ENCODE data around the gene TBC1D22B.

The TBC1D22B gene

DNA sequence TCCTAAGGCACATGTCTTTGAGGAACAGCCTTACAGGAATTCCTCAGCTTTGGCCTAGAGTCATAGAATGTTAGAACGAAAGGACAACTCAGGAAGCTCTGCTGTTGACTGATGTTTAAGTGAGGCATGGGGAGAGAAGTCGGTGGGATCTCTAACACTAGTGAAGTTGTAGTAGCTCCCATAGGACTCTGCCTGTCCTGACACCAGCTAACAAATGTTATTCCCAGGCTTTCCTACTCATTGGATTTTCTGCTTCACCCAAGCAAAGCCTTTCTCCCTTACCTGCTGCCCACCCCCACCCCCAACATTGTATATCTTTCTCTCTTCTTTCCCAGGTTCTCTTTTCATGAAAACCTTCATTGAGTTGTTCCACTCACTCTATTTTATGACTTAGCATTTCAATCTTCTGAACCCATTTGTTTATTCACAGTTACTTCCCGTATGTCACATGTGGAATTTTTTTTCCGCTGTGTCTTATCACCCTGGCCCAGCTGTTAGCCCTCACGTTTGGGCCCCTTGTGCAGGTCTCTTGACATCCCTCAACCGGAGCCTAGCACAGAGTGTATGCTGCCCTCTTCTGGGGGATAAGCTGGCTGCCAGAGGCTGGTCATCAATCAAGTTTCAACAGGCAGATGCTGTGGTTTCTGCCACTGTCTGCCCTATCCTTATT is 57.0 kb downstream of the TBC1D22B start:
- DNase-seq (ENCODE audit: insufficient read length, low spot score), result no peak
- TF ChIP-seq POU2F2 (IDR thresholded peaks at IDR 0.05; ENCODE audit: low read depth, low read length) (no peak), TAF1 (IDR thresholded peaks at IDR 0.05; ENCODE audit: low read depth, low read length) (no peak), PAX5 (IDR thresholded peaks at IDR 0.05; ENCODE audit: insufficient read depth, low read length, severe bottlenecking) (no peak), SPI1 (IDR thresholded peaks at IDR 0.05; ENCODE audit: low read depth, low read length) (no peak), POLR2AphosphoS5 (IDR thresholded peaks at IDR 0.05; ENCODE audit: low read depth, low read length) (no peak), POLR2A (IDR thresholded peaks at IDR 0.05; ENCODE audit: low read depth, low read length) (no peak)
- no peak for FAIRE-seq

DNA sequence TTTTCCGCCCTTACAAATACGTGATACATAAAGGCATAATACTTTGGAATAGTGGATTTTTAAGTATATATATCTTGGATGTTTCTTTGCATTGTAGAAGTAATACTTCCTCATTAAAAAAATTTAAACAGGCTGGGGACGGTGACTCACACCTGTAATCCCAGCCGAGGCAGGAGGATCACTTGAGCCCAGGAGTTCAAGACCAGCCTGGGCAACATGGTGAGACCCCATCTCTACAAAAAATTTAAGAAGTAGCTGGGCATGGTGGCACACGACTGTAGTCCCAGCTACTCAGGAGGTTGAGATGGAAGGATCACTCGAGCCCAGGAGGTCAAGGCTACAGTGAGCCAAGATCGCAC is 57.6 kb downstream of the TBC1D22B start:
- FAIRE-seq (no peak), DNase-seq (ENCODE audit: insufficient read length, low spot score) (no peak)
- no peak for TF ChIP-seq POU2F2 (IDR thresholded peaks at IDR 0.05; ENCODE audit: low read depth, low read length)
- TF ChIP-seq TAF1 (IDR thresholded peaks at IDR 0.05; ENCODE audit: low read depth, low read length), result no peak
- no peak for TF ChIP-seq POLR2A (IDR thresholded peaks at IDR 0.05; ENCODE audit: low read depth, low read length)
- no peak for TF ChIP-seq PAX5 (IDR thresholded peaks at IDR 0.05; ENCODE audit: insufficient read depth, low read length, severe bottlenecking)
- no peak for TF ChIP-seq SPI1 (IDR thresholded peaks at IDR 0.05; ENCODE audit: low read depth, low read length)
- TF ChIP-seq POLR2AphosphoS5 (IDR thresholded peaks at IDR 0.05; ENCODE audit: low read depth, low read length), result no peak

DNA sequence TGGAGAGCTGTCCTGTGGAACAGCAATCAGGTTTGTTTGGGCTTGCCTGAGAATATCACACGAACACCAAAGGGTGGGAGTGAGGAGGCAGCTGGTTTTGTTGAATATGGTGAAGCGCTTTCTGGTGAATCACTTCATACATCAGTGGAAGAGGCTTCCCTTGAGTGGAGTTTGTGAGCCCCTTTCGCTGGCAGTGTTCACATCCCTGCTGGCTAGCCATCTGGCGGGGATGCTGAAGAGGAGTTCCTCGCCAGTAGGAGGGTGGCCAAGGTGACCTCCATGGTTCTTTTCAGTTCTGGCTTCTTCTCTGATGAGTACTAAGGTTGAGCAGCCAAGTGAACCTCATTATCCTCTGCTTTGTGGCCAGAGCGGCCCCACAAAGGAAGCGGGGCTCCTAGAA is 58.5 kb downstream of the TBC1D22B start:
- FAIRE-seq, result no peak
- TF ChIP-seq SPI1 (IDR thresholded peaks at IDR 0.05; ENCODE audit: low read depth, low read length), result no peak
- no peak for TF ChIP-seq POLR2AphosphoS5 (IDR thresholded peaks at IDR 0.05; ENCODE audit: low read depth, low read length)
- no peak for TF ChIP-seq PAX5 (IDR thresholded peaks at IDR 0.05; ENCODE audit: insufficient read depth, low read length, severe bottlenecking)
- TF ChIP-seq POLR2A (IDR thresholded peaks at IDR 0.05; ENCODE audit: low read depth, low read length), result no peak
- no peak for TF ChIP-seq TAF1 (IDR thresholded peaks at IDR 0.05; ENCODE audit: low read depth, low read length)
- TF ChIP-seq POU2F2 (IDR thresholded peaks at IDR 0.05; ENCODE audit: low read depth, low read length), result no peak
- no peak for DNase-seq (ENCODE audit: insufficient read length, low spot score)

DNA sequence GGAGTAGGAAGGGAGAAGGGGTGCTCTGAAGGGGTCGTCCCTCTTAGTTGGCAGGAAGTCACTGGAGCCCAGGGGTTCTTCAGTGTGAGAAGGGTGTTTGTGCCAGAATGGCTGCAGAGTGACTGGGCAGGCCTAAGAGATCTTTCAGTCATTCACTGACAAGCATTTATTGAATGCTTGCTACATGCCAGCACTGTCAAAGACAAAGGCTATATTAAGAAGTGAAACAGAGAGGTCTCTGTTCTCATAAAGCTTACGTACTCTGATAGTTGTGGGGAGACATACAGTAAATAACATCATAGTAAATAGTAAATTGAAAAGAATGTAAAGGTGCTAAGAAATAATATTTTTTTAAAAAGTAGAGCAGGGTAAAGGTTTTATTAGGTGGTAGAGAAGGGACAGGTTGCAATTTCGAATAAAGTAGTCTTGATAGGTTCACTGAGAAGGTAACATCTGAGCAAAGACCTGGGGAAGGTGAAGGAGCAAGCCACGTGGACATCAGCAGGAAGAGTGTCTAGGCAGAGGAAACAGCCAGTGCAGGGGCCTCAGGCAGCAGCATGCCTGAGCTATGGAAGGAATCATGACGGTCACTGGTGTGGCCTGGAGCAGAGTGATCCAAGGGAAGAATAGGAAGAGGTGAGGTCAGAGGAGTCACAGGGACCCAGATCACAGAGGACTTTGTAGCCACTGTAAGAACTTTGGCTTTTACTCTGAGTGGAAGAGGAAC is 59.9 kb downstream of the TBC1D22B start:
- DNase-seq (ENCODE audit: insufficient read length, low spot score) (no peak), FAIRE-seq (no peak)
- TF ChIP-seq POLR2A (IDR thresholded peaks at IDR 0.05; ENCODE audit: low read depth, low read length), result no peak
- TF ChIP-seq TAF1 (IDR thresholded peaks at IDR 0.05; ENCODE audit: low read depth, low read length), result no peak
- no peak for TF ChIP-seq PAX5 (IDR thresholded peaks at IDR 0.05; ENCODE audit: insufficient read depth, low read length, severe bottlenecking)
- no peak for TF ChIP-seq SPI1 (IDR thresholded peaks at IDR 0.05; ENCODE audit: low read depth, low read length)
- TF ChIP-seq POLR2AphosphoS5 (IDR thresholded peaks at IDR 0.05; ENCODE audit: low read depth, low read length), result no peak

DNA sequence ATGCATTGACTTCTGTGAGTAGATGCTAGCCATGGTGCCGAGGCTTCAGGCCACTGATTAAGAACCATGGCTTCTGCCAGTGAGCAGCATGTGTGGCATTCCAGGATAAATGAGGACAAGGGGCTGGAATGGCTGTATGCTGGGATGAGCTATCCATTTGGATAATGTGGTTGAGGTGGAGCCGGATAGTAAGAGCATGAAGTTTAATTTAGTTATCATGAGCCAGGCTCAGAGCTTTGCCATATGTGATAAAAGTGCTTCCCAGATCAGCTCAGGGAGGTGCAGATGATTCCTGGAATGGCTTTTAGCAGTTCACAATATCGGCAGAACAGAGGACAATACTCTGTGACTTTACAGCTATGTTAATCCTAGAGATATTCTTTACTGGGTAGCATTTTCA is 61.6 kb downstream of the TBC1D22B start:
- TF ChIP-seq PAX5 (IDR thresholded peaks at IDR 0.05; ENCODE audit: insufficient read depth, low read length, severe bottlenecking) (no peak), SPI1 (IDR thresholded peaks at IDR 0.05; ENCODE audit: low read depth, low read length) (no peak), POLR2AphosphoS5 (IDR thresholded peaks at IDR 0.05; ENCODE audit: low read depth, low read length) (no peak), TAF1 (IDR thresholded peaks at IDR 0.05; ENCODE audit: low read depth, low read length) (no peak), POLR2A (IDR thresholded peaks at IDR 0.05; ENCODE audit: low read depth, low read length) (no peak), POU2F2 (IDR thresholded peaks at IDR 0.05; ENCODE audit: low read depth, low read length) (no peak)
- no peak for FAIRE-seq
- no peak for DNase-seq (ENCODE audit: insufficient read length, low spot score)

DNA sequence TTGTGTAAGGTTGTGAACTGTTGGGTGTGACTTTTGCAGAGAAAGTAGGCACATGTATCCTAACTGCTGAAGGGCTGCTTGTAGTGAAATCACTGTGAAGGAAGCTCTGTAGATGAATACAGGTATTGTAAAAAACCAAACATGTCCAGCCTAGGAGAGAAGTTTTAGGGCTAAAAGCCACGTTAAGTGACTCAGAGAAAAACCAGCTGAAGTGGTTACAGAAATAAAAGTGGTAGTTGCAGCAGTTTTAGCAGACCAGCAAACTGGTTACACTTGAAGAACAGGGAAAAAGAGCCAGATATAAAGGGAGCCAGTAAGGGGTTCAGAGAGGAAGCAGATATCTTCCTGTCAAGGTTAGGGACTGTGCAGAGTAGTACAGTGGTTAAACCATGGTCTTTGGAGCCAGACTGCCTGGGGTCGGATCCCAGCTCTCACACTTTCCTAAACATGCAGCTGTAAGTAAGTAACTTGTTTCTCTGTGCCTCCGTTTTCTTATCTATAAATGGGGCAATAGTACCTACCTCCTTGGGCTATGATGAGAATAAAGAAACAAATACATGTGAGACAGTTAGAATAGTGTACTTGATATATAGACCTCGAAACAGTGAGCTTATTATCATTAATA is 62.4 kb downstream of the TBC1D22B start:
- DNase-seq (ENCODE audit: insufficient read length, low spot score), result no peak
- no peak for TF ChIP-seq POU2F2 (IDR thresholded peaks at IDR 0.05; ENCODE audit: low read depth, low read length)
- TF ChIP-seq POLR2AphosphoS5 (IDR thresholded peaks at IDR 0.05; ENCODE audit: low read depth, low read length), result no peak
- TF ChIP-seq TAF1 (IDR thresholded peaks at IDR 0.05; ENCODE audit: low read depth, low read length), result no peak
- no peak for TF ChIP-seq POLR2A (IDR thresholded peaks at IDR 0.05; ENCODE audit: low read depth, low read length)
- no peak for TF ChIP-seq PAX5 (IDR thresholded peaks at IDR 0.05; ENCODE audit: insufficient read depth, low read length, severe bottlenecking)
- TF ChIP-seq SPI1 (IDR thresholded peaks at IDR 0.05; ENCODE audit: low read depth, low read length), result no peak
- FAIRE-seq, result peak; percentile 48

DNA sequence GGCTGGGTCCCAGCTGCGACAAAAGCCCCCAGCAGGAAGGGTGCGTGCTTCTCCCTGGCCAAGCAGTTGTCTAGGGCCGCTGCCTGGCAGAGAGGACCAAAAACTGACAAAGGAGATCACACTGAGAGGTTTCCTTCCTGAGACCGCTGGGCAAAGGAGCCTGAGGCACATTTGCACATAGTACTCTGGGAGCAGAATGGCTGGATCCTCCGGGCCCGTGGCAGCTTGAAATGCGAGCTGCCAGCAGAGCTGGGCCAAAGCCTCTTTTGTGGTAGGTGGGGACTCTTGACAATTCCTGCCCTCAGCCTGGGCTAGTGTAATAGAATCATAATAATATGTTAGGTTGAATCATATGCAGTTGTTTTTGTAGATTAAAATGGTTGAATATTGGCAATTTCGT is 63.1 kb downstream of the TBC1D22B start:
- DNase-seq (ENCODE audit: insufficient read length, low spot score), result no peak
- no peak for FAIRE-seq
- TF ChIP-seq SPI1 (IDR thresholded peaks at IDR 0.05; ENCODE audit: low read depth, low read length), result no peak
- TF ChIP-seq TAF1 (IDR thresholded peaks at IDR 0.05; ENCODE audit: low read depth, low read length), result no peak
- TF ChIP-seq POU2F2 (IDR thresholded peaks at IDR 0.05; ENCODE audit: low read depth, low read length), result no peak
- TF ChIP-seq POLR2A (IDR thresholded peaks at IDR 0.05; ENCODE audit: low read depth, low read length), result no peak
- no peak for TF ChIP-seq POLR2AphosphoS5 (IDR thresholded peaks at IDR 0.05; ENCODE audit: low read depth, low read length)
- TF ChIP-seq PAX5 (IDR thresholded peaks at IDR 0.05; ENCODE audit: insufficient read depth, low read length, severe bottlenecking), result no peak

DNA sequence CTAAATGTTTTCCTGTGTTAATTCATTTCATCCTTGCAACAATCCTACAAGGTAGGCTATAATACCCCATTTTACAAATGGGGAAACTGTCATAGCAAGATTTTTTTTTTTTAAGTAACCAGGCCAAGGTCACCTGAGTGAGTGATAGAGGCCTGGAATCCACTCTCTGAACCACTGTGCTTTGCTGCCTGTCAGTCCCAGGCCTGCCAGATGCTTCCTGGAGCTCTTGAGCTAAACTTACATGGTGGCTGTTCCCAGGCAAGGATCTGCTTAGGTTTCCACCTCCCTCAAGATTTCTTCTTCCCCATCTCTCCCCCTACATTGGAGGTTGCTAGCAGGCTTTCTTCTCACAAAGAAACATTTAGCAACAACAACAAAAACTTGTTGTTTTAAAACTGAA is 63.5 kb downstream of the TBC1D22B start:
- no peak for FAIRE-seq
- TF ChIP-seq PAX5 (IDR thresholded peaks at IDR 0.05; ENCODE audit: insufficient read depth, low read length, severe bottlenecking) (no peak), POU2F2 (IDR thresholded peaks at IDR 0.05; ENCODE audit: low read depth, low read length) (no peak), POLR2AphosphoS5 (IDR thresholded peaks at IDR 0.05; ENCODE audit: low read depth, low read length) (no peak), POLR2A (IDR thresholded peaks at IDR 0.05; ENCODE audit: low read depth, low read length) (no peak), TAF1 (IDR thresholded peaks at IDR 0.05; ENCODE audit: low read depth, low read length) (no peak), SPI1 (IDR thresholded peaks at IDR 0.05; ENCODE audit: low read depth, low read length) (no peak)
- DNase-seq (ENCODE audit: insufficient read length, low spot score), result no peak

Measured in GM12891 (cell line).